ENCODE measurements around the gene CACNA1C.

Gene CACNA1C

DNA sequence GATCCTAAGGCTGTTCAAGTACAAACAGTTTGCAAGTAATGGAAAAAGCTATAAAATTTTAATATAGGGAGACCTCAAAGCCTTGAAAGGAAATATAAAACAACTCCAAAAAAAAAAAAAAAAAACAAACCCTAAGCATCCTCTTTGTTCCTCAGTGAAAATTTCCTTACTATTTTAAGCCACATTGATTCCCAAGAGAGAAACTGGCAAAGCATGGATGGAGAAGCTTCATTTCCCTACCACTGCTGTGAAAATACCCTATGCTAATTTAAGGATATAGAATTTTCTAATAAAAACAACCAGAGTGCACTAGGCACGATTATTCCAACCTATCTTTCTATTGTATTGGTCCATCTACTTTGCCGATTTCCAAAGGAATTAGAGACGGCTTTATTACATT lies 283.1 kb downstream of the CACNA1C start:
- H3K27ac ChIP-seq = no peak overlapping the region
- no peaks in the 10 kb centered on the region for H3K9me3 ChIP-seq (ENCODE audit: severe bottlenecking)
- no peaks in the 10 kb centered on the region for H3K36me3 ChIP-seq
- TF ChIP-seq, protein P1, sequence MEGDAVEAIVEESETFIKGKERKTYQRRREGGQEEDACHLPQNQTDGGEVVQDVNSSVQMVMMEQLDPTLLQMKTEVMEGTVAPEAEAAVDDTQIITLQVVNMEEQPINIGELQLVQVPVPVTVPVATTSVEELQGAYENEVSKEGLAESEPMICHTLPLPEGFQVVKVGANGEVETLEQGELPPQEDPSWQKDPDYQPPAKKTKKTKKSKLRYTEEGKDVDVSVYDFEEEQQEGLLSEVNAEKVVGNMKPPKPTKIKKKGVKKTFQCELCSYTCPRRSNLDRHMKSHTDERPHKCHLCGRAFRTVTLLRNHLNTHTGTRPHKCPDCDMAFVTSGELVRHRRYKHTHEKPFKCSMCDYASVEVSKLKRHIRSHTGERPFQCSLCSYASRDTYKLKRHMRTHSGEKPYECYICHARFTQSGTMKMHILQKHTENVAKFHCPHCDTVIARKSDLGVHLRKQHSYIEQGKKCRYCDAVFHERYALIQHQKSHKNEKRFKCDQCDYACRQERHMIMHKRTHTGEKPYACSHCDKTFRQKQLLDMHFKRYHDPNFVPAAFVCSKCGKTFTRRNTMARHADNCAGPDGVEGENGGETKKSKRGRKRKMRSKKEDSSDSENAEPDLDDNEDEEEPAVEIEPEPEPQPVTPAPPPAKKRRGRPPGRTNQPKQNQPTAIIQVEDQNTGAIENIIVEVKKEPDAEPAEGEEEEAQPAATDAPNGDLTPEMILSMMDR (IDR thresholded peaks at IDR 0.05; ENCODE audit: low read depth, low read length) = no peak
- DNase-seq = no peak
- no peak overlapping the region for H3K4me3 ChIP-seq (ENCODE audit: low read depth, low read length)
- no peaks in the 10 kb centered on the region for H3K27me3 ChIP-seq (ENCODE audit: insufficient read depth, low read depth, severe bottlenecking)

DNA sequence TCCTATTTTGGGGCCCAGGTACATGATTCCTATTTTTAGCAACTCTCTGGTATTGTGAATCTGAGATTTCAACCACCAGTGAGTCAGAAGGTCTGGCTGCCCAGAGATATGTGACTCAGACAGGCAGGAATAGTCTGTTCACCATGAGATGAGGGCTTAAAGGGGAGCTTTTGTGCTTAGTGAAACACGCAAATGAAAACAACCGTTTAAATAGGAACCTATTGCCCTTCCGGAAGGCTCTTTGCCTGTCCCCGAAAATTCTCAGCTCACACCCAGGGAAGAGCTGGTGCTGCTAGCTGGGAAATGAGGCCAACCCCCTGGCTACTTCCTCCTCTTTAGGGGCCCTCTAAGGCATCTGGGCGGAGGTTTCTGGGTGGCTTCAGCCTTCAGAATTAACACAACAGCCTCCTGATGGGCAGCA lies 283.6 kb downstream of the CACNA1C start:
- Histone ChIP-seq H3K27me3 (ENCODE audit: insufficient read depth, low read depth, severe bottlenecking) (no peaks in the 10 kb centered on the region), H3K36me3 (no peaks in the 10 kb centered on the region), H3K4me3 (ENCODE audit: low read depth, low read length) (no peak overlapping the region), H3K9me3 (ENCODE audit: severe bottlenecking) (no peaks in the 10 kb centered on the region), H3K27ac (no peak overlapping the region)
- TF ChIP-seq, protein P1 (IDR thresholded peaks at IDR 0.05; ENCODE audit: low read depth, low read length) = no peak
- DNase-seq = no peak

DNA sequence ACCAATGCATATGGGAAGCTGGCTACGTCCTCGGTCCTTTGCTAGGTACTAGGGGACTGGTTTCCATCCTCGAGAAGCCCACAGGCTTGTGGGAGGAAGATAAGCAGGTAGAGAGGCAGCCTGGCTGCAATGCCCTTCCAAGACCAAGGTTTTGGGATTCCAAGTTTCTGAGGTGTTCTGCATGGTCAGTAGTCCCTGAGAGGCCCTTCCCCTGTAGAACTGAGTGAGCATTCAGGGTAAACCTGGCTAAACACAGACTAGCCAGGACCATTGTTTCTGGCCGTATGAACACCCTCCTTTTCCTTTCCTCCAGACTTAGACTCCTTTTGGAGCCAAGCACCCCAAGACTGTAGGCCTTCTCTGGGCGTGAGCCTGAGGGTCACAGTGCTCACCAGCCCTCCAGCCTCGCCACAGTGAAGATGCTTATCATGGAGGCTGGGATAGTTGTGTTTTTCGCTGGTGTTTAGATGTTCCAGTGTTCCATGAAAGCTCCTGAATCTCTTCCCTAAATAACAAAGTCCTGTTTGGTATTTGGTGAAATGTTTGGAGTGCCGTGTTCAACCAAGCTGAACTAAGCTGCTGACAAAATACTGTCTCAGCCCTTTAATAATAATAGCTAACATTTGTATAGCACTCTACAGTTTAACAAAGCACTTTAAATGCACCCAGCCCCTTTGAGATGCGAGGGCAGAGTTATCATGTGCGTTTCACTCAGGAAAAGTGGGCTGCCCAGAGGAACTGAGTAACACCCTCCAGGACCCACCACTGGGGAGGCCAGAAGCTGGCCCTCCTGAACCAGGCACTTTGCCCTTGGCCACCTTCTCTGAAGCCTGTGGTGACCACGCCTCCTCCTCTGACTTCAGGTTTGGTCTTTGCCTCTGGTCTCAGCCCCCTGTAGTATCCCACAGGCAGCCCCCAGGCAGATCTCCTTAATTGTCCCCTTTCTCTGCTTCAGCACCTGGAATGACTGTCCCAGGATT lies 284.5 kb downstream of the CACNA1C start:
- Histone ChIP-seq H3K36me3 (no peaks in the 10 kb centered on the region), H3K9me3 (ENCODE audit: severe bottlenecking) (no peaks in the 10 kb centered on the region), H3K4me3 (ENCODE audit: low read depth, low read length) (no peak overlapping the region), H3K27ac (no peak overlapping the region), H3K27me3 (ENCODE audit: insufficient read depth, low read depth, severe bottlenecking) (no peaks in the 10 kb centered on the region)
- TF ChIP-seq, protein P1 (IDR thresholded peaks at IDR 0.05; ENCODE audit: low read depth, low read length) = no peak
- no peak for DNase-seq

DNA sequence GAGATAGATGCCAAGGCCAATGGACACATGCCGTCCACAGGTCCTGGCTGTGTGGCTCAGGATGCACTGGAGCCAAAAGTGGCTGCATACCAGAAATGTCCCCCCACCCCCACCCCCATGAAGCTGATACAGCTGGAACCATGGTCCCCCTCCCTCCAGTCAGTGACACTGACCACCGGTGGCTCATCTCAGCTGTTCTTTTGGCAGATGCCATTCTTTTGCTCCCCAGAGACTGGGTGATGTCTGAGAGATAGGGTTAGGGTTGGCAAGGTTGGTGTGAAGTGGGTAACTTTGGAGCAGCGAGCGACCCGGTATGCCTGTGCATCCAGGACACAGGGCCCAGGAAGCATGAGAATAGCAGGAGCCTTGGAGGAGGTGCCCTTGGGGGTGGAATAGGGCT lies 285.6 kb downstream of the CACNA1C start:
- DNase-seq = no peak
- Histone ChIP-seq H3K4me3 (ENCODE audit: low read depth, low read length) (no peak overlapping the region), H3K36me3 (no peaks in the 10 kb centered on the region), H3K27ac (no peak overlapping the region), H3K27me3 (ENCODE audit: insufficient read depth, low read depth, severe bottlenecking) (no peaks in the 10 kb centered on the region), H3K9me3 (ENCODE audit: severe bottlenecking) (no peaks in the 10 kb centered on the region)
- TF ChIP-seq, protein P1 (IDR thresholded peaks at IDR 0.05; ENCODE audit: low read depth, low read length) = no peak

DNA sequence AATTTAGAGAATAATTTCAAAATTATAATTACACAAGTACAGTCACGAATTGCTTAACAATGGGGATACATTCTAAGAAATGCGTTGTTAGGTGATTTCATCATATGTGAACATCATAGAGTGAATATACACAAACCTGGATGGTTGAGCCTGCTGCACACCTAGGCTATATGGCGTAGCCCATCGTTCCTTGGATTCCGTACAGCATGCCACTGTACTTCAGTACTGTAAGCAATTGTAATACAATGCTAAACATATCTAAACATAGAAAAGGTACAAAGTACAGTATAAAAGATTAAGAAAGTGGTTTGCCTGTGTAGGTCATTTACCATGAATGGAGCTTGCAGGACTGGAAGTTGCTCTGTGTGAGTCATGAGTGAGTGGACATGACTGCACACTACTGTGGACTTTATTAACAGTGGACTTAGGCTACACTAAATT lies 286.2 kb downstream of the CACNA1C start:
- H3K9me3 ChIP-seq (ENCODE audit: severe bottlenecking) = no peaks in the 10 kb centered on the region
- TF ChIP-seq, protein P1 (IDR thresholded peaks at IDR 0.05; ENCODE audit: low read depth, low read length) = no peak
- H3K4me3 ChIP-seq (ENCODE audit: low read depth, low read length) = no peak overlapping the region
- H3K27me3 ChIP-seq (ENCODE audit: insufficient read depth, low read depth, severe bottlenecking) = no peaks in the 10 kb centered on the region
- H3K27ac ChIP-seq = no peak overlapping the region
- H3K36me3 ChIP-seq = no peaks in the 10 kb centered on the region
- no peak for DNase-seq
